Measurements from ENCODE around the gene PHF20. TPM values are rescaled to one million over a fixed set of nuclear protein-coding genes. Genes with fewer than 3 reads are reported as not detected.

Gene PHF20
- total and polyA plus RNA-seq, 3 donors from 2014 or later, result 59.8 to 108 (median 76.1) TPM

DNA sequence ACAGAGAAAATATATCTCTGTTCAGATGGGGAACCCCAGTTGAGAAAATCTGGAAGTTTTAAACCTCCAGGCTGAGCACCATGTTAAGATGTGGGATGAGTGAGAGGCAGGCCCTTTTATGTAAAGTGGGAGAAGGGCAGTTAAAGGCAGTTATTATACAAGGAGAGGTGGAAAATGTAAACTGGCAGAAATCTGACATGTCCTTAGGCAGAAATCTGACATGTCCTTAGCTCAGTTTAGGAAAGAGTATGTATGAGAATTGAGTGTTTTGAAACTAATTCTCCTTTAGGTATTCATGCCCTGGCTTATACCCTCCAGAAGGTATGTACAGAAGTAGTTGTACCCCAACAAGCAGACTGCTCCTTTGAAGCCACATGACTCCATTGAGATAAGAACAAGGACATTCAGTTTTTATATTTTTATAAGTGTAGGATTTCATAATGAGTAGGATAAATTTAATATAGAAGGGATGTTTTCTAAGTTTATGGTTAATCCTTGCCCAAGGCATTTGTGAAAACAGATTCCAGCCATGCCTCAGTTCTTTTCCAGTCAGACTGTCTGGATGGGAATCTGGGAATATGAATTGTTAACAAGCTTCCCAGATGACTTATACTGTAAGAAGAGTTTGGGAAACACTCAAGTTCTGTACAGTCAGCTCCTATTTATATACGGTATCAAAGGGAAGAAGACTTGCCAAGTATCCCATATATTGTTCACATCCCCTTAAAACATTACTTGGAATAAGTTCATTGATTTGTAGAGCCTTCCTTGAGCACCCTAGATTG, 94.8 kb downstream of the PHF20 start:
- 55 to 83% methylated on average over 1 of the region's 1 CpG for WGBS, 2 donors
- intact Hi-C loops (cut with DNase I; ENCODE audit: low total_unique reads), result no loop called here
- no peaks in the 10 kb centered on the region for H3K36me3 ChIP-seq (ENCODE audit: low read depth, missing control alignments)
- TF ChIP-seq POLR2A (IDR thresholded peaks at IDR 0.05) (no peak), CTCF (IDR thresholded peaks at IDR 0.05) (no peak)
- no peak for DNase-seq
- H3K9me3 ChIP-seq, result no peaks in the 10 kb centered on the region
- no peak overlapping the region for H3K27ac ChIP-seq
- no peaks in the 10 kb centered on the region for H3K27me3 ChIP-seq
- no peak overlapping the region for H3K4me3 ChIP-seq
- peaks cover 9% of the 10 kb centered on the region for H3K4me1 ChIP-seq

- WGBS, 2 donors, result 58 to 66% methylated on average over 7 of the region's 7 CpGs
- Histone ChIP-seq H3K27me3 (no peaks in the 10 kb centered on the region), H3K9me3 (no peaks in the 10 kb centered on the region), H3K36me3 (ENCODE audit: low read depth, missing control alignments) (no peaks in the 10 kb centered on the region), H3K27ac (peak overlapping the region in 1 of 2 donors; percentile 21), H3K4me1 (no peaks in the 10 kb centered on the region), H3K4me3 (no peak overlapping the region)
- intact Hi-C loops (cut with DNase I; ENCODE audit: low total_unique reads), result no loop called here
- DNase-seq, result no peak
- no peak for TF ChIP-seq CTCF (IDR thresholded peaks at IDR 0.05)
- no peak for TF ChIP-seq POLR2A (IDR thresholded peaks at IDR 0.05)
Measured at GRCh38 chr20:35870541-35871258, 98.9 kb downstream of the PHF20 start.

DNA sequence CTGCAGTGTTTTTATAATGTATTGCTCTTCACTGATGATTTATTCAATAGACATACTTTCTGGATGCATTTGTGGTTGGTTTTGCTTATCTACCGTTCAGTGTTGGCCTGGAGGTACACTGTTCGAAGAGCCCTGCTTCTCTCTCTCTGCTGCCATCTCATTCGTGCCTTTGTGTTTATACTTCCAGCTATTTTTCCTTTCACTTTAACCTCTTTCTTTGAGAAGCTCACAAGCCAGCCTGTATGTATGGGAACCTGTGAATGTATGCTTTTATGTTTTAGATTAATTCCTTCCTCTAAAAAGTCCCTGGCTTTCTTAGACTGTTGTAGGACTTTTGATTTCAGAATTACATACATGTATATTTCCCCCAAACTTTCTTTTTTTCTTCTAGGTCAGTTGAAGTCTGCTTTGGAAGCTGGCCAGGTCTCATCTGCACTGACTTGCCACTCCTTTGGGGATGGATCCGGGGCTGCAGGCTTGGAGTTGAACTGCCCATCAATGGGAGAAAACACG, 99.5 kb downstream of the PHF20 start:
- H3K27ac ChIP-seq, result peak overlapping the region in 1 of 2 donors; percentile 21
- TF ChIP-seq POLR2A (IDR thresholded peaks at IDR 0.05) (no peak), CTCF (IDR thresholded peaks at IDR 0.05) (no peak)
- peak; percentile 50 for DNase-seq
- WGBS, 2 donors, result 22 to 38% methylated on average over 5 of the region's 5 CpGs
- no peaks in the 10 kb centered on the region for H3K9me3 ChIP-seq
- H3K4me3 ChIP-seq, result no peak overlapping the region
- intact Hi-C loops (cut with DNase I; ENCODE audit: low total_unique reads), result no loop called here
- H3K36me3 ChIP-seq (ENCODE audit: low read depth, missing control alignments), result no peaks in the 10 kb centered on the region
- H3K4me1 ChIP-seq, result no peaks in the 10 kb centered on the region
- no peaks in the 10 kb centered on the region for H3K27me3 ChIP-seq

DNA sequence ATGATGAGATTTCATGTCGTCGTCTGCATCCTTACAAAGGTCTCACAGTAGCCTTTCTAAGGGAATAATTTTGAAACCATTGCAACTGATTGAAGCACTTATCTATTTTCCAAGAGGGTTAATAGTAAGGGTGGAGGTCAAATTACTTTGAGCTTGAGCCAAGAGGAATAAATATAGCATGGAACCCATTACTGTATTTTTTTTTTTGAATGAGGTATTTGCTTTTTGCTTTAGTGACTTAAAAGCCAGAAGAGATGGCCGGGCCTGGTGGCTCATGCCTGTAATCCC, 104.2 kb downstream of the PHF20 start:
- no peaks in the 10 kb centered on the region for H3K27me3 ChIP-seq
- no peaks in the 10 kb centered on the region for H3K9me3 ChIP-seq
- TF ChIP-seq POLR2A (IDR thresholded peaks at IDR 0.05), result no peak
- no peak for TF ChIP-seq CTCF (IDR thresholded peaks at IDR 0.05)
- no peaks in the 10 kb centered on the region for H3K36me3 ChIP-seq (ENCODE audit: low read depth, missing control alignments)
- H3K4me1 ChIP-seq, result no peaks in the 10 kb centered on the region
- no peak for DNase-seq
- H3K4me3 ChIP-seq, result no peak overlapping the region
- no peak overlapping the region for H3K27ac ChIP-seq
- WGBS, 2 donors, result 85 to 91% methylated on average over 3 of the region's 3 CpGs
- intact Hi-C loops (cut with DNase I; ENCODE audit: low total_unique reads), result no loop called here
